Endodermal cell (in vitro differentiated cells): ENCODE data around the gene C3orf20. TPM values are rescaled to one million over a fixed set of nuclear protein-coding genes. Genes with fewer than 3 reads are reported as not detected.

Experiments
- DNase-seq: peaks from one replicate; pipeline ENCODE4 v3.0.0-alpha.2; 2017
- H3K27ac ChIP-seq: 2 replicates; pipeline ENCODE4 v1.5.1; 2013; ENCODE audit warnings: mild to moderate bottlenecking, low read depth, low read length, moderate library complexity
- H3K27me3 ChIP-seq: 2 replicates; pipeline ENCODE4 v1.6.1; 2013; ENCODE audit warnings: mild to moderate bottlenecking, low read length, moderate library complexity; ENCODE audit not compliant: insufficient read depth, control insufficient read depth, poor library complexity, severe bottlenecking
- H3K36me3 ChIP-seq: 2 replicates; pipeline ENCODE4 v1.7.0; 2013; ENCODE audit warnings: mild to moderate bottlenecking, low read length, moderate library complexity; ENCODE audit not compliant: control insufficient read depth, insufficient read depth
- H3K4me1 ChIP-seq: one replicate; pipeline ENCODE4 v1.7.0; 2013; ENCODE audit warnings: low read length; ENCODE audit not compliant: control insufficient read depth, insufficient read depth
- H3K4me3 ChIP-seq: 2 replicates; pipeline ENCODE4 v1.5.1; 2013; ENCODE audit warnings: mild to moderate bottlenecking, low read length, moderate library complexity
- H3K9ac ChIP-seq: 2 replicates; pipeline ENCODE4 v1.6.1; 2013; ENCODE audit warnings: mild to moderate bottlenecking, low read length, moderate library complexity; ENCODE audit not compliant: poor library complexity, severe bottlenecking; ENCODE audit errors: extremely low read depth
- H3K9me3 ChIP-seq: 2 replicates; pipeline ENCODE4 v1.6.1; 2013; ENCODE audit warnings: mild to moderate bottlenecking, low read length, moderate library complexity; ENCODE audit not compliant: control insufficient read depth
- H3K27ac Mint-ChIP-seq: 2 replicates; pipeline ENCODE4 v1.8.0; 2020; ENCODE audit warnings: mixed read lengths
- H3K27me3 Mint-ChIP-seq: 2 replicates; pipeline ENCODE4 v1.8.0; 2021; ENCODE audit warnings: mild to moderate bottlenecking, mixed read lengths; ENCODE audit not compliant: insufficient read depth
- H3K36me3 Mint-ChIP-seq: 2 replicates; pipeline ENCODE4 v1.8.0; 2020; ENCODE audit warnings: low read depth, mixed read lengths
- H3K4me1 Mint-ChIP-seq: 2 replicates; pipeline ENCODE4 v1.8.0; 2020; ENCODE audit warnings: mixed read lengths
- H3K4me3 Mint-ChIP-seq: 2 replicates; pipeline ENCODE4 v1.8.0; 2020; ENCODE audit warnings: mild to moderate bottlenecking, moderate library complexity, mixed read lengths
- H3K9me3 Mint-ChIP-seq: 2 replicates; pipeline ENCODE4 v1.8.0; 2020; ENCODE audit warnings: mild to moderate bottlenecking, mixed read lengths
- CTCF ChIP-seq: fragments of 200-600 bp; sonication (generic); conservative IDR thresholded peaks from 2 replicates; pipeline ENCODE4 v1.5.0; 2021; ENCODE audit warnings: antibody characterized with exemption, mild to moderate bottlenecking
- WGBS, 2 experiments: methylation state at CpG; one replicate each; pipeline versions ENCODE4 v1.1.5 to v1.1.7; 2013; ENCODE audit warnings: missing lambda C conversion rate in 2 of 2, mixed read lengths in 1 of 2; ENCODE audit not compliant: insufficient coverage in 1 of 2, insufficient read length in 1 of 2; 5-methylcytosine and 5-hydroxymethylcytosine counted together
- total RNA-seq, 2 donors: library from RNA; stranded (reverse); fragmentation: NEBNext Ultra II Directional in 1 of 2; extraction: Animal tissue kit (Norgen Biotek cat#: 25700) in 1 of 2; gene quantifications; 2 replicates in 1 of 2; 3 replicates in 1 of 2; pipeline ENCODE4 v1.2.1, GENCODE V29; 2021

Gene C3orf20
- total RNA-seq, 2 donors from 2014 or later, result not detected

GRCh38 chr3:14783480-14784086 lies 108.6 kb downstream of the C3orf20 start:
- H3K9ac ChIP-seq, result no peak overlapping the region
- peak; percentile 20 for DNase-seq
- H3K27me3 Mint-ChIP-seq, result peaks cover 4% of the 10 kb centered on the region
- no peaks in the 10 kb centered on the region for H3K4me1 Mint-ChIP-seq
- H3K4me3 Mint-ChIP-seq, result no peak overlapping the region
- no peaks in the 10 kb centered on the region for H3K4me1 ChIP-seq
- WGBS, 2 experiments, result 83 to 85% methylated on average over 1 to 2 of the region's 2 CpGs
- H3K9me3 ChIP-seq, result peaks cover 8% of the 10 kb centered on the region
- H3K4me3 ChIP-seq, result no peak overlapping the region
- H3K27ac ChIP-seq, result no peak overlapping the region
- H3K36me3 Mint-ChIP-seq, result no peaks in the 10 kb centered on the region
- TF ChIP-seq CTCF, result no peak
- H3K36me3 ChIP-seq, result no peaks in the 10 kb centered on the region
- no peaks in the 10 kb centered on the region for H3K27me3 ChIP-seq
- no peak overlapping the region for H3K27ac Mint-ChIP-seq
- peaks cover 12% of the 10 kb centered on the region for H3K9me3 Mint-ChIP-seq

GRCh38 chr3:14784087-14784681 lies 109.2 kb downstream of the C3orf20 start:
- no peak overlapping the region for H3K27ac Mint-ChIP-seq
- no peak for TF ChIP-seq CTCF
- Histone ChIP-seq H3K4me3 (no peak overlapping the region), H3K27ac (no peak overlapping the region), H3K27me3 (no peaks in the 10 kb centered on the region), H3K9me3 (peaks cover 2% of the 10 kb centered on the region), H3K4me1 (no peaks in the 10 kb centered on the region), H3K9ac (no peak overlapping the region), H3K36me3 (no peaks in the 10 kb centered on the region)
- H3K4me1 Mint-ChIP-seq, result no peaks in the 10 kb centered on the region
- peak; percentile 50 for DNase-seq
- H3K27me3 Mint-ChIP-seq, result peaks cover 4% of the 10 kb centered on the region
- no peak overlapping the region for H3K4me3 Mint-ChIP-seq
- H3K36me3 Mint-ChIP-seq, result no peaks in the 10 kb centered on the region
- peaks cover 6% of the 10 kb centered on the region for H3K9me3 Mint-ChIP-seq
- 56 to 82% methylated on average over 3 to 8 of the region's 8 CpGs for WGBS, 2 experiments

- WGBS, 2 experiments, result 91% methylated on average over 8 to 20 of the region's 20 CpGs
- Histone ChIP-seq H3K27me3 (no peaks in the 10 kb centered on the region), H3K4me1 (no peaks in the 10 kb centered on the region), H3K9ac (no peak overlapping the region), H3K36me3 (no peaks in the 10 kb centered on the region), H3K27ac (no peak overlapping the region), H3K9me3 (no peaks in the 10 kb centered on the region), H3K4me3 (no peak overlapping the region)
- peaks cover 4% of the 10 kb centered on the region for H3K27me3 Mint-ChIP-seq
- H3K9me3 Mint-ChIP-seq, result peaks cover 6% of the 10 kb centered on the region
- no peak overlapping the region for H3K27ac Mint-ChIP-seq
- DNase-seq, result peak; percentile 37
- H3K4me1 Mint-ChIP-seq, result no peaks in the 10 kb centered on the region
- H3K36me3 Mint-ChIP-seq, result no peaks in the 10 kb centered on the region
- no peak for TF ChIP-seq CTCF
- no peak overlapping the region for H3K4me3 Mint-ChIP-seq
These were observed 110.5 kb downstream of the C3orf20 start for GRCh38 chr3:14785207-14786155.
